Kidney tubule cell (primary cell): ENCODE data around the gene DOCK2.
"Not testable (repeated sequence)": the region's sequence is repeated elsewhere in the genome, so short reads cannot be mapped to it uniquely, and the experiment has no call there.

Experiments used
- DNase-seq: peaks from one replicate; pipeline ENCODE4 v3.0.0-alpha.2; 2018; ENCODE audit warnings: low spot score

DOCK2 gene

DNA sequence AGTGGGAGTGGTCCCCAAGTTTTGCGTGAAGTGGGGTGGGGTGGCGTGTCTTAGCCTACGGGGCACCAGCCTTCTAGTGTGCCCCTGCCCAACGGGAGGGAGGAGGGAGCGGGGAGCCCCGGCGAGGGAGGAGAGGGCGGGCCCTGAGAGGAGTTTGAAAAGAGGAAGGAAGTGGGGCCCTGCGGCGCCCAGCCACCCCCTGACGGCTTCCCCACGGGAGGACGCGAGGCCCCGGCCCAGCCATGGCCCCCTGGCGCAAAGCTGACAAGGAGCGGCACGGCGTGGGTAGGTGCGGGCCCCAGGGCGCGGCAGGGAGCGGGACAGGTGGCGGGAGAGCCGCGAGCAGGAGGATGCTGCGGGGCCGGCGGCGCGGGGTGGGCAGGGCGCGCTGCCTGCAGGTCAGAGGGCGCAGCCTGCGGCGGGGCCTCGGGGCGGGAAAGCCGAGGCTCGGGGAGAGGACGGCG is at the start of gene DOCK2:
TSS of gene DOCK2 (plus strand) at position 191 of the 464 bp plus-strand sequence. CDS start at position 243, 52 bp downstream.
- no peak for DNase-seq

DNA sequence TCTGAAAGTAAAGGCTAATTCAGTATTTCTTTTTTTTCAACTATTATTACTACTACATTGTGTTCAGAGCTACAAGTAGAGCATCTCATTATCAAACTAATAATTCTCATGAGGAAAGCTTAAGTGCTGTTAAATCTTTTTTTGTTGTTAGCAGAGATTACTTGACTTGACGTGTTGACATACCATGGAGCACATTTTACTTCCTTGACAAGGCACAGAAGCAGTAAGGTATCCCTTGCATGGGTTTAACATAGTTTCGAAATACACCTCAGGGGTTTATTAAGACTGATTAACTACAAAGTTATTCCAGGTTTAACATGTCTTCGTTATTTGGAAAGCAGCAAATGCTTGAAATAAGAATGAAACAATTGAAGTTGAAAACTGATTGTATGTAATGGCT is 46.5 kb upstream of the DOCK2 start:
- peak; percentile 25 for DNase-seq

DNA sequence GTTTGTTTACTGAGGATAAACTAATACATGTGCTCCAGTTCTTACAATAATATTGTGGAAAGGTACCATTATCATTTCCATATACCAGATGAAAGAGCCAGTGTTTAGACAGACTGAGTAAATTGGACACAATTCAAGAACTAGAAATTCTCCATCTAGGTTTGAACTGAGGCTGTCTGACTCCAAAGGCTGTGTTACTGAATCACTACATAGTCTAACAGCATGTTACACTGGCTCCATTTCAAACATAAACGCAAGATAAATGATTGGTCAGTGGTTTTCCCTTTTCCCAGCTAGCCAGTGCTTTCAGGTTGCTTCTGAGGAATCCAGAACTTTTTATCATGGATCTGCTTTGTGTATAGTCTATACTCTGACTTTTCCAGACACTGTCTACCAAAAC is 45.4 kb upstream of the DOCK2 start:
- DNase-seq = no peak

DNA sequence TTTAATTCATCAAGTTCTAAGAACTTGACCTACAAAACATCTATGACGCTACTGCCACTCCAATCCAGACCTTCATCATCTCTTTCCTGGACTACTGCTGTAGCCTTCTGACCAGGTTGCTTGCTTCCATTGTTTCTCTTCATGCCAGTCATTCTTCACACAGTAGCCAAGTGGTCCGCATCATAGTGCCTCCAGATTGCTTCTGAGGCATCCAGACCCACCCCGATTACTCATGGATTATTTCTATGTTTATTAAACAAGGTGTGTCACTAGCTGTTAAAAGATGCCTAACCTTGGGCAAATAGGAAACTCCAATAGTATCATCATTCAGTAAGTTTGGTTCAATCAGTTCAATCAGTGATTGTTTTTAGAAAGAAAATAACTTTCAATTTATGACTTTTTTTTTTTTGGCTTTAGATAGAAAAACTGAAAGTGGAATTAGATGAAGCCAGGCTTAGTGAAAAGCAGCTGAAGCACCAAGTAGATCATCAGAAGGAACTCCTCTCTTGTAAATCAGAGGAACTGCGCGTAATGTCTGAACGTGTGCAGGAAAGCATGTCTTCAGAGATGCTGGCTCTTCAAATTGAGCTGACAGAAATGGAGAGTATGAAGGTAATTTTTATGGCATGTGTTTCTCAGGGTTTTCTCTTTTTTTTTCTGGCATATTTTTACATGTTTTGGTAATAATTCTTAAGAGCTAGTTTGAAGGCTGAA is 44.0 kb upstream of the DOCK2 start:
- peak; percentile 71 for DNase-seq

DNA sequence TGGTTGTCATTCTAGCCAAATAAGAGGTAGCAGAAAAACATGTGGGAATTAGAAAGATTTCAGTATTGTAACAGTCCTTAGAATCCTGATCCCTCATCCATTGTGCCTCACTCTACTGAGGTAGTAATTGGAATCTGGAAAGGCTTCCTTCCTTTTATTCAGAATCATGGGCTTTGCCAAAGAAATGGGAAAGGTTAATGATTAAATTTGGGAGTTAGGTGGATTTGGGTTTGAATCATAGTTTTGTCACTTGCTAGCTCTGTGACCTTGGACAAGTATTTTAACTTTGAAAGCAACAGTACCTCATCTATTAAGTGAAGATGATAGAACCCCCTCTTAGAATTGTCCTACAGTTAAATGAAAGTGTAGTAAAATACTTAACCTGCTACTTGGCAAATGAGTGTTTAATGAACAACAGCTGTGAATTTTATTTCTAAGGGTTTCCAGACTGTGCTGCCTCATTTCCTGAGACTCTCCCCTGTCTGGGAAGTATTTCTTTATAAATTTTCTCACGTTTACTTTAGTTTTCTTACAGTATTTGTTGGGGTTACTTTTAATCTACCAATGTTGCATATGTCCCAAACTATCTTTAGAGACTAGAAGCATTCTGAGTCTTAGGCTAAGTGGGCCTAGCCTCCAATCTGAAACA is 41.8 kb upstream of the DOCK2 start:
- DNase-seq = peak; percentile 59

DNA sequence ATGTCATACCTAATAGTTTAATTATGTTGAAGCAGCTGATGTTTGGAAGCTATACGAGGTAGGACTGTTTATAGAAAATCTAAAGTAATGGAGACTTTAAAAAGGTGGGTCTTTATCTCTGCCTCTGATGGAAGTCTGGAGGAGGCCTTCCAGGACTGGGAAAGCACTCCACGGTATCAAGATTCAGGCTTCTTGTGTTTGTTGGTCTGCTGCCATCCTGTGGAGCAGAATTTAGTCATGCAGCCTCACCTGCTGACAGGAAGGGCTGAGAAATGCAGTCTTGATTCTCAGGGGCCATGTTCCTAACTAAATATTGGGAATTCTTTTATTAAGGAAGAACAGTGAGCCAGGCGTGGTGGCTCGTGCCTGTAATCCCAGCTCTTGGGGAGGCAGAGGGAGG is 37.6 kb upstream of the DOCK2 start:
- peak; percentile 10 for DNase-seq

DNA sequence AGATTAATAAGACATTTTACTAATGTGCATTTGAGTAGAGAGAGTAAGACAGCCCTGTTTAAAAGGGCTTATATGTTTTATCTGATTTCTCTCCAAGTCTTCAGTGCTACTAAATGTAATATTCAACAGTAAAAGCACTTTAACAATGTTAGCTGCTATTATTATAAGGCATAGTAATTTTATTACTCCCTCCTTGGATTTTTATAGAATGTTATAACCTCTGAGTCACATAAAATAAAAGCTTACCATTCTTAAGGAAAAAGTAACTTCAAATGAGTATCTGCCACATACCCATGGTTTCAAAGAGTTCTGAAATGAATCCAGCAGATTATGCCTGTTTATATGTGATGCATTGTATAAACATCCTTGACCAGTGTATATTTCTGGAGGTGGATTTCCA is 34.5 kb upstream of the DOCK2 start:
- no peak for DNase-seq

DNA sequence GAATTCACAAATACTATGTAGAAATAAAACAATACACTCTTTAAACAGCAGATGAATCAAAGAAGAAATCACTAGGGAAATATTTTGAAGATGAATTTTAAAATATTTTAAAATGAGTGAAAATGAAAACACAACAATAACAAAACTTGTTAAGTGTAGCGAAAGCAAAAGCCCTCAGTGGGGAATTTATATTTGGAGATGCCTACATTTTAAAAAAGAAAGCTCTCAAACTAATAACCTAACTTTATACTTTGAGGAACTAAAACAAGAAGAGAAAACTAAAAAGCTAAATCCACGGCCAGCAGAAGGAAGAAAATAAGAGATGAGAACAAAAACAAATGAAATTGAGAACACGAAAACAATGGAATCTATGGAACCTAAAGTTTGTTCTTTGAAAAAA is 30.8 kb upstream of the DOCK2 start:
- DNase-seq = no peak

DNA sequence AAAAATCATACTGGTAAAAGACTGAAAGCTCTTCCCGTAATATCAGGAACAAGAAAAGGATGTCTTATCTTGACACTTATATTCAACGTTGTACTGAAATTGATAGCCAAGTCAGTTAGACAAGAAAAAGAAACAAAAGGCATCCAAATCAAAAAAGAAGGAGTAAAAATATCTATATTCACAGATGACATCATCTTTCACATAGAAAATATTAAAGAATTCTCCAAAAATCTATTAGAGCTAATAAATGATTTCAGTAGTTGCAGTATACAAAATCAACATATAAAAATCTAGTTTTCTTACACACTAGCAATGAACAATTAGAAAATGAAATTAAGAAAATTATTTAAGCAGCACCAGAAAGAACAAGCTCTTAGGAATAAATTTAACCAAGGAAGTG is 29.2 kb upstream of the DOCK2 start:
- DNase-seq = no peak

DNA sequence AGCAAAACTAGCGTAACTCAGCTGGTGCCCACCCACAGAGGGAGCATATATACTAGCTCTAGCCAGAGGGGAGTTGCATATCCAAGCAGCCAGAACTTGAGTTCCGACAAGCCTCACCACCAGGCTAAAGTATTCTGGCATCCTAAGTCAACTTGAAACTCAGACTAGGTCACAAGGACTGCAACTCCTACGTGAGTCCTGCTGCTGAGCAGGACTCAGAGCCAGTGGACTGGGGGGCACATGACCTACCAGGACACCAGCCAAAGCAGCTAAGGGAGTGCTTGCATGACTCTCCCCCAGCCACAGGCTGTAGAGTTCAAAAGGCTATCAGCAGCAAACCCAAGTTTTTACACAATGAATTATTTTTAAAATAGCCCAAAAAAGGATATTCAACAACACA is 27.4 kb upstream of the DOCK2 start:
- no peak for DNase-seq

DNA sequence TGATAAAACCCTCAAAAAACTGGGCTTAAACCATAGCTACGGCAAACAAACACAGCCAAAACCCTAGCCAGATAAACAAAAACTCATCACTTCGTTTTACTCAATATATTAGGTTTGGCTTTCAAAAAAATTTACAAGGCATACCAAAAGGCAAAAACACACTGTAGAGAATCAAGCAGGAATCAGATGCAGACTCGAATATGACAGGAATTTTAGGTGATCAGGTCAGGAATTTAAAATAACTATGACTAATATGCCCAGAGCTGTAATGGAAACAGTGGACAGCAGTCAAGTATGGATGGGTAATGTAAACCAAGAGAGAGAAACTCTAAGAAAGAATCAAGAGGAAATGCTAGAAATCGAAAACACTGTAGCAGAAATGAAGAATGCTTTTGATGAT is 26.5 kb upstream of the DOCK2 start:
- DNase-seq = peak; percentile 34

DNA sequence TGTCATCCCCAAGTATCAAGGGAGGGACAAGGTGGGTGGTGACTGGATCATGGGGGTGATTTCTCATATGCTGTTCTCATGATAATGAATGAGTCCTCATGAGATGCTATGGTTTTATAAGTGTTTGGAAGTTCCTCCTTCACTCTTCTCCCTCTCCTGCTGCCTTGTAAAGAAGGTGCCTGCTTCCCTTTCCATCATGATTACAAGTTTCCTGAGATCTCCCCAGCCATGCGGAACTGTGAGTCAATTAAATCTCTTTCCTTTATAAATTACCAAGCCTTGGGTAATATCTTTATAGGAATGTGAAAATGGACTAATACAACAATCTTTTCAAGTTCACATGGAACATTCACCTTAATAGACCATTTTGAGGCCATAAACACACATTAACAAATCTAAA is 21.5 kb upstream of the DOCK2 start:
- peak; percentile 52 for DNase-seq

DNA sequence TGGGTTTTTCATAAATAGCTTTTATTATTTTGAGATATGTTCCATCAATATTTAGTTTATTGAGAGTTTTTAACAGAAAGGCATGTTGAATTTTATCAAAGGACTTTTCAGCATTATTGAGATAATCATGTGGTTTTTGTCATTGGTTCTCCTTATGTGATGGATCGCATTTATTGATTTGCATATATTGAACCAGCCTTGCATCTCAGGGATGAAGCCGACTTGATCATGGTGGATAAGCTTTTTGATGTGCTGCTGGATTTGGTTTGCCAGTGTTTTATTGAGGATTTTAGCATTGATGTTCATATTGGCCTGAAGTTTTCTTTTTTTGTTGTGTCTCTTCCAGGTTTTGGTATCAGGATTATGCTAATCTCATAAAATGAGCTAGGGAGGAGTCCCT is 12.8 kb upstream of the DOCK2 start:
- not testable (repeated sequence) for DNase-seq

DNA sequence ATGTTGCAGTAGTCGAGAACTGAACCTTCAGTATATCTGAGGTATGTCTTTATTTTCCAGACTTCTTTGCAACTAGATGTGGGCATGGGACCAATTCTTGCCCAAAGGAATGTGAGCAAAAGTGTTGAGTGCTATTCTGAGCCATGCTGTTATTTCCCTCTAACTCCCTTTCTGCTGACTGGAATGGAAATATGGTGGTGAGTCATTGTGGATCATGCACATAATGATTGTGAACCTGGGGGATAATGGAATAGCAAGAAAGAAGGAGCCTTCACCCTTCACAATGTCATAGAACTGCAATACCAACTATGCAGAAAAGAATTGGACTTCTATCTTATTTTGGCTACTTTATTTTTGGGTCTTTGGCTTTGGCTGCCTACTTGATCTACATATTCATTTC is 10.3 kb upstream of the DOCK2 start:
- peak; percentile 89 for DNase-seq

DNA sequence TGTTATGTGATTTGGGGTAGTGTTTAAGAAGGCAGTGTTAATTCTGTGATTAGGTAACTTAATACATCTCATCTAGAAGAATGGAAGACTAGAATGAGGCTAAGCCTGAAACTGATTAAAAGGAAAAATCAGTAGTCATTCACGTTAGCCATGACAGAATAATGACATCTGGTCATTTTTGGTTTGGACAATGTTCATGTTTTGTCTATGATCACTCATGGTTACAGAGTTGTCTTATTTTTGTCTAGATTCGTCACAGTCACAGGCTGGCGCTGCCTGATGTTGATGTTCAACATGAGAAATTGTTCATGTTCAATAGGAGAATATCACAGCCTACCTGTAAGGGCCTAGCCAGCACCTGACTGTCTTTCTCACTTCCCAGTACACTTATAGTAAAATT is 9.5 kb upstream of the DOCK2 start:
- no peak for DNase-seq

DNA sequence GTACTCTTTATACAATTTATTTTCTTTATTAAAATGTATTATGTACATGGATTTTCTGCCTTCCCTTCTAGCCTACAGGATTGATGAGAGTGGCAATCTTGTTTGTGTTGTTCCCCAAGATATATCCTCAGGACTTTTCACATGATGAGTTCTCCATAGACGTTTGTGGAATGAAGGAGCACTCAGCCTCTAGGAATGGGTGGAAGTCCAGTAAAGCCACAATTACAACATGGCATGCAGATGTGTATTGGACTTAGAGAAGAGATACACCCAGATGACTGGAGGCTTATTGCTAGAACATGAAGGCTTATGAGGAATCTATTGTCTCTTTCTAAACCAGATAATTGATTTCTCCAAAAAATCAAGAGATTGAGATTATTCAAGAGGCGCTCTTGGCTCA is 8.2 kb upstream of the DOCK2 start:
- peak; percentile 21 for DNase-seq

DNA sequence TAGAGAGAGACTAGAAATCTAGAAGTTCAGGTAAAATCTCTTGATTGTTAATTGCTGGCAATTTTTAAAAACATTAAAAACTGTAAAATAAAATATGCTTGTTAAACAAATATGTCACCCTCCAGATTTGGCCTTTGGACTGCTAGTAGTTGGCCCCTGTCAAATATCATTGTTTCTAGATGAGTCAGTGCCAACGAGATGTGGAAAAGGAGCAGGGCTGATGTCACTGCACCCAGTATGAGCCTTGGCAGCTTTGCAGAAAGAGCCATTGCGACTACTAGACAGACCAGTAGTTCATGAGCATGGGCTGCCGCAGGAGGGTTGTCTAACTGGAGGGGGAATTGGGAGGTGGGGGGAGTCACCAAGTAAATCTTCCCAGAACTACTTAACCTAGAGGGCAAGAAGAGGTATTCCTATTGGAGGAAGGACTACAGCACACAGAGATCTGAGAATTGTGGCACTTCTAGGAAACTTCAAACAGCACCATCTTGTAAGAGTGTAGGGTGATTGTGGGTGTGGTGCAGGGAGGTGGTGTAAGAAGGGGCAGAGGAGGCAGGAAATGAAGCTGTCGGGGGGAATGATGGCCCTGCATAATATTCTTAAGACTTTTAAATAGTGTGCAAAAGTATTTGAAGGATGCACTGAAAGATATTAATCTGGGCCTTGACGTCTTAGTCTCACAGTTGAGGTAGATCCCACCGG is 7.1 kb upstream of the DOCK2 start:
- DNase-seq = peak; percentile 80

DNA sequence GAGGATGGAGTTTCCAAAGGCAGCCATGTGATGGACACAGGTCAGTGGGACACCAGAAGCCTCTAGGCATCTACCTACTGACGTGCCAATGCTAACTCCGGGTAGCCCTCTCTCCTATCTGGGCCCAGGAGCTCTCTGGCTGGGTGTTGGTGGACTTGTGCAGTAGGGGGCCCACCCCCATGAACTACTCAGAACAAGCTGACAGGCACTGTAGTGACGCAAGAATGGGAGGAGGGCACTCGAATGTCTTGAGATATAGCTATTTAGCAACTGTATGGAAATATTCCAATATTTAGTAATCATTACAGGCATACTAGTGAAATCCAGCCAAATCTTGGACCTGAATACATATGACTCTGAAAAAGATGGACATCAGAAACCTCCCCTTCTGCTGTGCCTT is 5.7 kb upstream of the DOCK2 start:
- no peak for DNase-seq

DNA sequence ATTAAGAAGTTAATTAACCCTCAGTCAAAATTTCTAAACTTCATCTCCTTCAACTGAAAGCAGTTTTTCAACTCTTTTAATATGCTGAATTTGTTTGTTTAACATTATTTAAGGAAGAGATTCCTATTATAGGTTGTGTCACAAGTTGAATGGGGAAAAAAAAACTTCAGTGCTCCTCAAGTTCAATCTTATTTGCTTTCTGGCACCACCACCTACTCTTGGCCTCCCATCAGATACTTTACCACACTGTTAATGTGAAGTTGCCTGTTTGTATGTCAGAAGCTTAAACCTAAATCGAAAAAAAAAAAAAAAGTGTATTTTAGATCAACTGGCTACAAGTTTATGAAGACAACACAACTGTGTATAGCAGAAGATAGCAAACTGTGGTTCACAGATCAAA is 4.1 kb upstream of the DOCK2 start:
- no peak for DNase-seq

DNA sequence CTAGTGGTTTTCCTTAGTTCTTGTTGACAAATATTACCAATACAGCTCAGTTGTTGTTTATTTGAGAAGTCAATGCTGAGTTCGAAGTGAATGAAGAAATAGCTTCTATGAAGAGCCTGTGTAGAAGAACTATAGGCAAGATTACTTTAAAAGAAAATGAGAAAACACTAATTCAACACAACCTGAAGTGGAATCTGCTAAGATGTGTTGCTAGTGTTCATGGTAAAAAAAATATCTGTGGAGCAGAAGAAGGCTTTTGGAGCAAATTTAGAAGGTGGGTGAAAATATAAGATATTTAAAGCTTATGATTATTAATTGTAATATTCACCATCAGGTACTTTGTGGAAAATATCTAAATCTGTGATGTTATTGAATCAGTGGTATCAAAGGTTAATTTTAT is 2.5 kb upstream of the DOCK2 start:
- DNase-seq = no peak

DNA sequence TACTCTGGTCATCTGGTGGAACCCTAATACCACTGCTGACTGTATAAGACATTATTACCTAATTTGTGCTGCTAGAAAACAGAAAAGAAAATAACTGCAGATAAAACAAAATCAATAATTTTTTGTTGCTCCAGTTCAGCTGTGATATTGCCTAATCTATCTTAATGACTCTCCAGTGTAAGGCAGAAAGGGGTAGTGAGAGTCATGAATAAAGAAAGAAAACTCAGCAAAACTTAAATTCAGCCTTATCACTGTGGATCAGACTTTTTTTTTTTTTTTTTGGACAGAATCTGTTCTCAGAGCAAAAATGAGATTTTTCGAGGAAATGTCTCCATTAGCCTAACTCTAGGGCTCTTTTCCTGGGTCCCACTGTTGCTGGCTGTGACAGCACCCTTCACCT is 1.1 kb upstream of the DOCK2 start:
- DNase-seq = no peak

DNA sequence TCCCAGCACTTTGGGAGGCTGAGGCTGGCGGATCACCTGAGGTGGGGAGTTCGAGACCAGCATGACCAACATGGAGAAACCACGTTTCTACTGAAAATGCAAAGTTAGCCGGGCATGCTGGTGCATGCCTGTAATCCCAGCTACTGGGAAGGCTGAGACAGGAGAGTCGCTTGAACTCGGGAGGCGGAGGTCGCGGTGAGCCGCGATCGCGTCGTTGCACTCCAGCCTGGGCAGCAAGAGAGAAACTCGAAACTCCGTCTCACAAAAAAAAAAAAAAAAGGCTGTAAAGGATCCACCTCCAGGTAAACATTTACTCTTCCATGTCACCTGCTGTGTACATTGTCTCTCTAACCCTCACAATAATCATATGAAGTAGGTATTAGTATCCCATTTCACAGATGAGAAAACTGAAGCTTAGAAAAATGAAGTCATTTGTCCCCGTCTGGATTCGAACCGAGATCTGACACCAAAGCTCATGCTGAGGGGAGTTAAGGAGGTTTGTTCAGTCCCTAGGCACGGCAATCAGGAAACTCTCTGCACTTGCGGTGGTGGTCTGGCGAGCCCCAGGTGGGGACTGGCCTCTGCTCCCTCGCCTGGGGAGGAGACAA is 494 bp upstream of the DOCK2 start:
- DNase-seq = no peak
